Bronchial epithelial cell (primary cell): ENCODE data around the gene EMP1. TPM values are rescaled to one million over a fixed set of nuclear protein-coding genes. Genes with fewer than 3 reads are reported as not detected.

Source experiments
- DNase-seq: peaks from one replicate; pipeline ENCODE4 v3.0.0-alpha.2; 2010; ENCODE audit warnings: low read depth
- FAIRE-seq: peaks from 2 replicates; lab custom pipeline; 2011; peaks lifted over from hg19 to GRCh38; lab: Jason Lieb, UNC
- H3K27me3 ChIP-seq: 2 replicates; pipeline ENCODE4 v1.5.1; 2011; ENCODE audit warnings: low read length; ENCODE audit not compliant: control insufficient read depth, insufficient read depth
- H3K36me3 ChIP-seq: 2 replicates; pipeline ENCODE4 v1.5.1; 2011; ENCODE audit warnings: low read length; ENCODE audit not compliant: control insufficient read depth, insufficient read depth
- H3K4me3 ChIP-seq: 2 replicates; pipeline ENCODE4 v1.5.1; 2011; ENCODE audit warnings: mild to moderate bottlenecking, low read depth, low read length, control low read depth
- CTCF ChIP-seq: IDR thresholded peaks from 2 replicates; pipeline ENCODE4 v1.5.1; 2011; ENCODE audit warnings: mild to moderate bottlenecking, moderate library complexity, low read length, control low read depth, inconsistent platforms; ENCODE audit not compliant: insufficient read depth, severe bottlenecking
- total RNA-seq: library from RNA; depleted of rRNA; stranded (reverse); fragments of >200 nt; gene quantifications from 2 replicates; pipeline ENCODE4 v1.2.1, GENCODE V29; 2014

The EMP1 gene
- total RNA-seq, 1 donor from 2014 or later, result 21.3 TPM

- Histone ChIP-seq H3K27me3 (no peaks in the 10 kb centered on the region), H3K36me3 (no peaks in the 10 kb centered on the region), H3K4me3 (no peak overlapping the region)
- no peak for TF ChIP-seq CTCF
- DNase-seq (no peak), FAIRE-seq (no peak)
These were observed 46.4 kb downstream of the EMP1 start for GRCh38 chr12:13242936-13243335.

GRCh38 chr12:13243516-13244070 is 47.1 kb downstream of the EMP1 start:
- no peak for FAIRE-seq
- DNase-seq, result no peak
- TF ChIP-seq CTCF, result no peak
- Histone ChIP-seq H3K4me3 (no peak overlapping the region), H3K27me3 (no peaks in the 10 kb centered on the region), H3K36me3 (no peaks in the 10 kb centered on the region)

GRCh38 chr12:13247596-13247995 is 51.1 kb downstream of the EMP1 start:
- DNase-seq, result peak; percentile 91
- H3K27me3 ChIP-seq, result no peaks in the 10 kb centered on the region
- no peak for TF ChIP-seq CTCF
- H3K4me3 ChIP-seq, result no peak overlapping the region
- H3K36me3 ChIP-seq, result no peaks in the 10 kb centered on the region
- FAIRE-seq, result no peak

GRCh38 chr12:13248964-13249363 is 52.4 kb downstream of the EMP1 start:
- FAIRE-seq, result no peak
- Histone ChIP-seq H3K36me3 (no peaks in the 10 kb centered on the region), H3K4me3 (no peak overlapping the region), H3K27me3 (no peaks in the 10 kb centered on the region)
- no peak for DNase-seq
- TF ChIP-seq CTCF, result no peak

- FAIRE-seq, result peak; percentile 18
- no peak overlapping the region for H3K4me3 ChIP-seq
- DNase-seq, result peak; percentile 92
- no peaks in the 10 kb centered on the region for H3K36me3 ChIP-seq
- no peaks in the 10 kb centered on the region for H3K27me3 ChIP-seq
- TF ChIP-seq CTCF, result no peak
These were observed 53.9 kb downstream of the EMP1 start for GRCh38 chr12:13250416-13250815.

- no peak for TF ChIP-seq CTCF
- H3K4me3 ChIP-seq, result no peak overlapping the region
- FAIRE-seq, result no peak
- H3K36me3 ChIP-seq, result no peaks in the 10 kb centered on the region
- no peak for DNase-seq
- no peaks in the 10 kb centered on the region for H3K27me3 ChIP-seq
These were observed 55.0 kb downstream of the EMP1 start for GRCh38 chr12:13251521-13251920.
